ENCODE results near the gene PARVG.

PARVG gene

GRCh38 chr22:44180706-44181032 is at the start of gene PARVG:
Gene PARVG (plus strand): TSS chr22:44180925. CDS start chr22:44183330, 2,405 bp downstream.
- Histone ChIP-seq H3K4me3 (ENCODE audit: low read length) (peak within 1 kb of the TSS; percentile 52), H3K4me1 (ENCODE audit: control insufficient read depth, insufficient read depth, low read length) (no peaks in the 10 kb centered on the region), H3K27ac (ENCODE audit: low read depth, low read length) (no peak within 1 kb of the TSS), H3K27me3 (ENCODE audit: control insufficient read depth, insufficient read depth, low read length) (peaks cover 3% of the 10 kb centered on the region), H3K9ac (ENCODE audit: low read length) (no peak within 1 kb of the TSS), H3K36me3 (ENCODE audit: control insufficient read depth, insufficient read depth, low read length) (no peaks in the 10 kb centered on the region)

GRCh38 chr22:44131412-44131811 is 49.3 kb upstream of the PARVG start:
- H3K9ac ChIP-seq (ENCODE audit: low read length), result no peak overlapping the region
- no peak overlapping the region for H3K27ac ChIP-seq (ENCODE audit: low read depth, low read length)
- H3K27me3 ChIP-seq (ENCODE audit: control insufficient read depth, insufficient read depth, low read length), result no peaks in the 10 kb centered on the region
- H3K4me1 ChIP-seq (ENCODE audit: control insufficient read depth, insufficient read depth, low read length), result no peaks in the 10 kb centered on the region
- H3K36me3 ChIP-seq (ENCODE audit: control insufficient read depth, insufficient read depth, low read length), result peaks cover 9% of the 10 kb centered on the region
- H3K4me3 ChIP-seq (ENCODE audit: low read length), result no peak overlapping the region

GRCh38 chr22:44131989-44132685 is 48.6 kb upstream of the PARVG start:
- Histone ChIP-seq H3K4me1 (ENCODE audit: control insufficient read depth, insufficient read depth, low read length) (no peaks in the 10 kb centered on the region), H3K9ac (ENCODE audit: low read length) (no peak overlapping the region), H3K27ac (ENCODE audit: low read depth, low read length) (no peak overlapping the region), H3K27me3 (ENCODE audit: control insufficient read depth, insufficient read depth, low read length) (no peaks in the 10 kb centered on the region), H3K4me3 (ENCODE audit: low read length) (no peak overlapping the region), H3K36me3 (ENCODE audit: control insufficient read depth, insufficient read depth, low read length) (peaks cover 12% of the 10 kb centered on the region)

- Histone ChIP-seq H3K4me1 (ENCODE audit: control insufficient read depth, insufficient read depth, low read length) (no peaks in the 10 kb centered on the region), H3K36me3 (ENCODE audit: control insufficient read depth, insufficient read depth, low read length) (peaks cover 17% of the 10 kb centered on the region)
Measured at GRCh38 chr22:44132724-44133123, 48.0 kb upstream of the PARVG start.

GRCh38 chr22:44133161-44133560 is 47.6 kb upstream of the PARVG start:
- H3K9ac ChIP-seq (ENCODE audit: low read length), result no peak overlapping the region
- H3K4me1 ChIP-seq (ENCODE audit: control insufficient read depth, insufficient read depth, low read length), result no peaks in the 10 kb centered on the region
- no peaks in the 10 kb centered on the region for H3K27me3 ChIP-seq (ENCODE audit: control insufficient read depth, insufficient read depth, low read length)
- no peak overlapping the region for H3K4me3 ChIP-seq (ENCODE audit: low read length)
- H3K27ac ChIP-seq (ENCODE audit: low read depth, low read length), result no peak overlapping the region
- H3K36me3 ChIP-seq (ENCODE audit: control insufficient read depth, insufficient read depth, low read length), result peaks cover 18% of the 10 kb centered on the region

More at GRCh38 chr22:44132724-44133123, 48.0 kb upstream of the PARVG start:
- no peaks in the 10 kb centered on the region for H3K27me3 ChIP-seq (ENCODE audit: control insufficient read depth, insufficient read depth, low read length)
- H3K9ac ChIP-seq (ENCODE audit: low read length), result no peak overlapping the region
- no peak overlapping the region for H3K4me3 ChIP-seq (ENCODE audit: low read length)
- no peak overlapping the region for H3K27ac ChIP-seq (ENCODE audit: low read depth, low read length)

- no peak overlapping the region for H3K9ac ChIP-seq (ENCODE audit: low read length)
- H3K27ac ChIP-seq (ENCODE audit: low read depth, low read length), result no peak overlapping the region
- no peaks in the 10 kb centered on the region for H3K4me1 ChIP-seq (ENCODE audit: control insufficient read depth, insufficient read depth, low read length)
- H3K36me3 ChIP-seq (ENCODE audit: control insufficient read depth, insufficient read depth, low read length), result peaks cover 18% of the 10 kb centered on the region
- no peak overlapping the region for H3K4me3 ChIP-seq (ENCODE audit: low read length)
- no peaks in the 10 kb centered on the region for H3K27me3 ChIP-seq (ENCODE audit: control insufficient read depth, insufficient read depth, low read length)
Measured at GRCh38 chr22:44133901-44134571, 46.7 kb upstream of the PARVG start.

- peaks cover 18% of the 10 kb centered on the region for H3K36me3 ChIP-seq (ENCODE audit: control insufficient read depth, insufficient read depth, low read length)
- H3K27ac ChIP-seq (ENCODE audit: low read depth, low read length), result no peak overlapping the region
- H3K4me3 ChIP-seq (ENCODE audit: low read length), result no peak overlapping the region
- no peaks in the 10 kb centered on the region for H3K27me3 ChIP-seq (ENCODE audit: control insufficient read depth, insufficient read depth, low read length)
- no peak overlapping the region for H3K9ac ChIP-seq (ENCODE audit: low read length)
- H3K4me1 ChIP-seq (ENCODE audit: control insufficient read depth, insufficient read depth, low read length), result no peaks in the 10 kb centered on the region
Measured at GRCh38 chr22:44136112-44136511, 44.6 kb upstream of the PARVG start.

GRCh38 chr22:44136786-44137185 is 43.9 kb upstream of the PARVG start:
- Histone ChIP-seq H3K4me1 (ENCODE audit: control insufficient read depth, insufficient read depth, low read length) (no peaks in the 10 kb centered on the region), H3K27me3 (ENCODE audit: control insufficient read depth, insufficient read depth, low read length) (no peaks in the 10 kb centered on the region), H3K4me3 (ENCODE audit: low read length) (no peak overlapping the region), H3K27ac (ENCODE audit: low read depth, low read length) (no peak overlapping the region), H3K36me3 (ENCODE audit: control insufficient read depth, insufficient read depth, low read length) (peaks cover 15% of the 10 kb centered on the region), H3K9ac (ENCODE audit: low read length) (no peak overlapping the region)

- H3K27ac ChIP-seq (ENCODE audit: low read depth, low read length), result no peak overlapping the region
- H3K36me3 ChIP-seq (ENCODE audit: control insufficient read depth, insufficient read depth, low read length), result peaks cover 15% of the 10 kb centered on the region
- no peak overlapping the region for H3K9ac ChIP-seq (ENCODE audit: low read length)
- no peaks in the 10 kb centered on the region for H3K27me3 ChIP-seq (ENCODE audit: control insufficient read depth, insufficient read depth, low read length)
- peaks cover 2% of the 10 kb centered on the region for H3K4me1 ChIP-seq (ENCODE audit: control insufficient read depth, insufficient read depth, low read length)
- H3K4me3 ChIP-seq (ENCODE audit: low read length), result no peak overlapping the region
Measured at GRCh38 chr22:44137415-44137814, 43.3 kb upstream of the PARVG start.

GRCh38 chr22:44139773-44140172 is 41.0 kb upstream of the PARVG start:
- Histone ChIP-seq H3K4me1 (ENCODE audit: control insufficient read depth, insufficient read depth, low read length) (peaks cover 11% of the 10 kb centered on the region), H3K9ac (ENCODE audit: low read length) (no peak overlapping the region), H3K27ac (ENCODE audit: low read depth, low read length) (no peak overlapping the region), H3K36me3 (ENCODE audit: control insufficient read depth, insufficient read depth, low read length) (peaks cover 12% of the 10 kb centered on the region), H3K27me3 (ENCODE audit: control insufficient read depth, insufficient read depth, low read length) (no peaks in the 10 kb centered on the region), H3K4me3 (ENCODE audit: low read length) (no peak overlapping the region)

- H3K9ac ChIP-seq (ENCODE audit: low read length), result no peak overlapping the region
- H3K4me3 ChIP-seq (ENCODE audit: low read length), result no peak overlapping the region
- peaks cover 2% of the 10 kb centered on the region for H3K36me3 ChIP-seq (ENCODE audit: control insufficient read depth, insufficient read depth, low read length)
- H3K4me1 ChIP-seq (ENCODE audit: control insufficient read depth, insufficient read depth, low read length), result peaks cover 30% of the 10 kb centered on the region
- H3K27me3 ChIP-seq (ENCODE audit: control insufficient read depth, insufficient read depth, low read length), result no peaks in the 10 kb centered on the region
- peak overlapping the region; percentile 72 for H3K27ac ChIP-seq (ENCODE audit: low read depth, low read length)
Measured at GRCh38 chr22:44142421-44143104, 38.2 kb upstream of the PARVG start.

GRCh38 chr22:44143105-44143474 is 37.6 kb upstream of the PARVG start:
- Histone ChIP-seq H3K4me3 (ENCODE audit: low read length) (no peak overlapping the region), H3K27me3 (ENCODE audit: control insufficient read depth, insufficient read depth, low read length) (no peaks in the 10 kb centered on the region), H3K27ac (ENCODE audit: low read depth, low read length) (peak overlapping the region; percentile 72), H3K4me1 (ENCODE audit: control insufficient read depth, insufficient read depth, low read length) (peaks cover 35% of the 10 kb centered on the region), H3K9ac (ENCODE audit: low read length) (no peak overlapping the region), H3K36me3 (ENCODE audit: control insufficient read depth, insufficient read depth, low read length) (no peaks in the 10 kb centered on the region)

All from rectal smooth muscle tissue (tissue), 1 donor.